Hematopoietic multipotent progenitor cell treated with erythropoietin and hydrocortisone succinate and interleukin-3 and kit ligand, for 8 days (in vitro differentiated cells): ENCODE measurements around the gene HYAL1.

Source experiments
- DNase-seq: peaks from one replicate; pipeline ENCODE4 v3.0.0-alpha.2; 2015

Gene HYAL1

DNA sequence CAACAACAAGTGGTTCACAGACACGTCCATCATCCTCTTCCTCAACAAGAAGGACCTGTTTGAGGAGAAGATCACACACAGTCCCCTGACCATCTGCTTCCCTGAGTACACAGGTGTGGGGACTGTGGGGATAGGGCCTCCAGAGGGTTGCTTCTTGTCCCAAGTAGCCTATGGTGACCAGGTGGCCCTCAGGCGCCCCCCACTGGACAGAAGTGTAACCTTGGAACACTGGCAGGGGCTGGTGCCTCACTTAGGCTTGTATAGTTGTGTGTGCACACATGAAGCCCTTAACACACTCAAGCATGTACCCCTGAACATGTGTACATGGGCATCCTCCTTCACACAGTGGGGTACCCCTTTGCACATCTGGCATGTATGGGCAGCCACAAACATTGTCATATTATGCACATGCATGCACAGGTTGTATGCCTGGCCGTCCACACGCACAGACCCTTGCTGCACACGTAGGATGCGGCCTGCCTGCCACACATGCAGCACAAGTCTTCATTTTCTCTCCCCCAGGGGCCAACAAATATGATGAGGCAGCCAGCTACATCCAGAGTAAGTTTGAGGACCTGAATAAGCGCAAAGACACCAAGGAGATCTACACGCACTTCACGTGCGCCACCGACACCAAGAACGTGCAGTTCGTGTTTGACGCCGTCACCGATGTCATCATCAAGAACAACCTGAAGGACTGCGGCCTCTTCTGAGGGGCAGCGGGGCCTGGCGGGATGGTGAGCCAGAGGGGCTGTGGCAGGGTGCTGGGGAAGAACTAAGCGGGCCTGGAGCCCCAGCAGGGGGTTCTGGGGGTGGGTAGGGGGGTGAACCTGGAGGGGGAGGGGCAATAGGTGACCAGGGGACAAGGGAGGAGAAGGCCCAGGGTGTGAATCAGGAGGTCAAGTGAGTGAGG lies 46.1 kb downstream of the HYAL1 start:
- DNase-seq: peak; percentile 52

DNA sequence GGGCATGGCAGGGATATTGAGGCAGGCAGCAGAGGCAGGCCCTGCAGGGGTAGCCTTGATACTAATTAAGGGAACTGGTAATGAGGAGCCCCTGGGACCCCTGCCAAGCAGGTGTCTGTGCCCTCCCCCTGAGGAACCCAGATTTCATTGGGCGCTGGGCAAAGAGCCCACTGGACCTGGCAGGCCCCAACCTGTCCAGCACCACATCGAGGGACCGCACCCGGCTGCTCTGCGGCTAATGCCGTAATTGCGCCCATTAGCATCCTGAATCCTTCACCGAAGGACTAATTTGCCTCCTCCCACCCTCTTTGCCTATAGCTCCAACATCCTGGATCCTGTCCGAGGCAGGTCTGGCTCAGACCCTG lies 48.1 kb downstream of the HYAL1 start:
- DNase-seq: no peak

DNA sequence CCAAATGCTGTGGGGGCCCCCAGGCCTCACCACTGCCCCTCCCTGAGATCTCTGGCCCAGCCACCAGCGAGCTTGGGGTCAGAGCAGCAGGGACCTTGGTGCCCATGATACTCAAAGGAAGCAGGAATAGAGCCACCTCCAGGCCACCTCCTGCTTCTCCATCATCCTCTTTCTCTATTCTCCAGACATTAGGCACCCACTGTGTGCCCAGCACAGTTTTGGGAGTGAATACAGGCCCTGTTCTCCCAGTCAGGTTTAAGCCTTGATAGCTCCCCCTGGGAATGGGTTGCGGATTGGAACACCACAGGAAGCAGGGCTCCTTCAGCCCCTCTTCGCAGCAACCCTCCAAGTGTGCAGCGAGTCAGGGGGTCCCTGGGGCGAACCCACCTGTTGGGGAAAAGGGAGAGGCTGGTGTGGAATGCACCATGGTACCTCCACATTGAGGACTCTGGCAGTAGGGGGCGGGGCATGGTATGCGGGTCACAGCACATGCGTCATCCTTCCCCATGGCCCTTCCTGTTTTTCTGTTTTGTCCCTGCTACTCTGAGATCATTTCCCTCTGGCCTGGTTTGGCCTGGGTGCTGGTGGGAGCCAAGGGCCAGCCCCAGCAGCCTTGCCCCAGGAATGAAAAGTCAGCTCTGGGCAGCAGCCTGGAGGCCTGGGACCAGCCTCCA lies 48.7 kb downstream of the HYAL1 start:
- no peak for DNase-seq

DNA sequence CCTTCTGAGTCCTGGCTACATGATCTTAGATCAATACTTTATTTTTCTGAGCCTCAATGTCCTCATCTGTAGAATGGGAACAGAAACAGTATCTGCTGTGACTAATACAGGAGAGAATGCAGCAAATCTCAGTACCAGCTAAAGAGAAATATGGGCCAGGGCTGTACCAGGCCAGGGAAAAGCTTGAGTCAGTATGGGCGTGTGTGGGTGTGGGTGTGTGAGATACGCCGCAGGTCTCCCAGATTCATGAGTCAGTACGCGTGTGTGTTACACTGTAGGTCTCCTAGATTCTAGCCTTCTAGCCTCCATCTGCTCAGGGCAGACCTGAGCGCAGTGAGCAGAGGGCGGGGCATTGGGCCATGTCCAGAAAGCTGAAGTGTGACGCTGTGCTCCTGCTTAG lies 52.2 kb downstream of the HYAL1 start:
- DNase-seq: peak; percentile 76

DNA sequence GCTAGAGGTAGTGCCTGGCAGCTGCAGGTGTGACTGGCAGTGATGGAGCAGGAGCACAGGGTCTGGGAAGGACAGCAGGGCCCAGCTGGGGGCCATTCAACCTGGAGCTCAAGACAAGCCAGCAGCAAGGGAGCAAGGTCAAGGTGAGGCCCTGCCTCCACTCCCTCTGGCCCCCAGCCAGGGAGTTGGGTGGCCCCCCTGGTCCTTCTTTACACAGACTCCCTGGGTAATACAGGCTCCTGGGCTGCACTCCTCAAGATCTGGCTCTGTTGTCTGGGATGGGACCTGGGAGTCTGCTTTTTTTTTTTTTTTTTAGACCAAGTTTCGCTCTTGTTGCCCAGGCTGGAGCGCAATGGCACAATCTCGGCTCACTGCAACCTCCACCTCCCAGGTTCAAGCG lies 52.9 kb downstream of the HYAL1 start:
- DNase-seq: no peak
